Hepatocyte (in vitro differentiated cells): ENCODE measurements around the gene CCDC110. TPM values are rescaled to one million over a fixed set of nuclear protein-coding genes. Genes with fewer than 3 reads are reported as not detected.

Source experiments
- DNase-seq: peaks from one replicate; pipeline ENCODE4 v3.0.0-alpha.2; 2016; ENCODE audit warnings: low spot score
- H2AFZ ChIP-seq: fragments of 200-600 bp; sonication (generic); 2 replicates; pipeline ENCODE4 v1.6.0; 2016; ENCODE audit warnings: antibody characterized with exemption, mild to moderate bottlenecking
- H3K27ac ChIP-seq: fragments of 200-600 bp; sonication (generic); 2 replicates; pipeline ENCODE4 v1.5.1; 2016; ENCODE audit warnings: mild to moderate bottlenecking
- H3K27me3 ChIP-seq: fragments of 200-600 bp; sonication (generic); 2 replicates; pipeline ENCODE4 v1.6.1; 2016
- H3K36me3 ChIP-seq: fragments of 200-600 bp; sonication (generic); replicated peaks from 2 replicates; pipeline ENCODE4 v1.5.1; 2016; ENCODE audit warnings: low read depth; ENCODE audit not compliant: insufficient read depth
- H3K4me1 ChIP-seq: fragments of 200-600 bp; sonication (generic); 2 replicates; pipeline ENCODE4 v1.5.1; 2016; ENCODE audit warnings: mild to moderate bottlenecking, moderate library complexity; ENCODE audit not compliant: insufficient read depth
- H3K4me2 ChIP-seq: fragments of 200-600 bp; sonication (generic); 2 replicates; pipeline ENCODE4 v1.6.0; 2016
- H3K4me3 ChIP-seq: fragments of 200-600 bp; sonication (generic); 2 replicates; pipeline ENCODE4 v1.5.1; 2016; ENCODE audit warnings: mild to moderate bottlenecking
- H3K79me2 ChIP-seq: fragments of 200-600 bp; sonication (generic); 2 replicates; pipeline ENCODE4 v1.6.0; 2017; ENCODE audit warnings: mild to moderate bottlenecking
- H3K9me2 ChIP-seq: fragments of 200-600 bp; sonication (generic); replicated peaks from 2 replicates; pipeline ENCODE4 v1.6.0; 2017; ENCODE audit warnings: mild to moderate bottlenecking; ENCODE audit not compliant: insufficient read depth
- H3K9me3 ChIP-seq: fragments of 200-600 bp; sonication (generic); 2 replicates; pipeline ENCODE4 v1.5.1; 2016; ENCODE audit warnings: low read depth, mild to moderate bottlenecking
- H4K20me1 ChIP-seq: fragments of 200-600 bp; sonication (generic); 2 replicates; pipeline ENCODE4 v1.6.0; 2016; ENCODE audit warnings: mild to moderate bottlenecking; ENCODE audit not compliant: insufficient read depth, poor library complexity, severe bottlenecking
- EZH2 ChIP-seq: fragments of 200-600 bp; sonication (generic); IDR thresholded peaks from 2 replicates; pipeline ENCODE4 v1.6.1; 2016; ENCODE audit warnings: antibody characterized with exemption, mild to moderate bottlenecking, borderline replicate concordance
- EZH2phosphoT487 ChIP-seq: fragments of 200-600 bp; sonication (generic); IDR thresholded peaks from one replicate; pipeline ENCODE4 v1.6.1; 2018; ENCODE audit warnings: antibody characterized with exemption, mild to moderate bottlenecking, low read depth, moderate library complexity; ENCODE audit not compliant: unreplicated experiment, severe bottlenecking
- WGBS: methylation state at CpG from one replicate; pipeline ENCODE4 v1.1.6; 2016; ENCODE audit warnings: low lambda C conversion rate; ENCODE audit errors: missing lambda C conversion rate; 5-methylcytosine and 5-hydroxymethylcytosine counted together
- polyA plus RNA-seq: library from polyadenylated mRNA; unstranded; fragments of >200 nt; fragmentation: Nextera tagmentation; extraction: Ambion mirVana; gene quantifications from 2 replicates; pipeline ENCODE4 v1.2.1, GENCODE V29; 2016
- total RNA-seq: library from RNA; depleted of rRNA; stranded (reverse); fragments of >200 nt; gene quantifications from 2 replicates; pipeline ENCODE4 v1.2.3, GENCODE V29; 2014
- TF ChIP-seq, protein P1 (sequence below): fragments of 200-600 bp; sonication (generic); IDR thresholded peaks from 2 replicates; pipeline ENCODE4 v1.5.1; 2016; ENCODE audit warnings: antibody characterized with exemption, mild to moderate bottlenecking; ENCODE audit not compliant: poor library complexity

Gene CCDC110
- total and polyA plus RNA-seq, 2 experiments from 2014 or later: 0.16 to 0.73 TPM

- Histone ChIP-seq H4K20me1 (no peaks in the 10 kb centered on the region), H2AFZ (no peak overlapping the region), H3K79me2 (no peaks in the 10 kb centered on the region), H3K4me3 (no peak overlapping the region), H3K9me3 (no peaks in the 10 kb centered on the region), H3K4me2 (no peak overlapping the region), H3K36me3 (no peaks in the 10 kb centered on the region), H3K27me3 (no peaks in the 10 kb centered on the region), H3K4me1 (no peaks in the 10 kb centered on the region), H3K9me2 (no peaks in the 10 kb centered on the region), H3K27ac (no peak overlapping the region)
- DNase-seq: peak; percentile 22
- 46% methylated on average over 4 of the region's 4 CpGs for WGBS
- no peak for TF ChIP-seq EZH2phosphoT487
- TF ChIP-seq, protein P1, sequence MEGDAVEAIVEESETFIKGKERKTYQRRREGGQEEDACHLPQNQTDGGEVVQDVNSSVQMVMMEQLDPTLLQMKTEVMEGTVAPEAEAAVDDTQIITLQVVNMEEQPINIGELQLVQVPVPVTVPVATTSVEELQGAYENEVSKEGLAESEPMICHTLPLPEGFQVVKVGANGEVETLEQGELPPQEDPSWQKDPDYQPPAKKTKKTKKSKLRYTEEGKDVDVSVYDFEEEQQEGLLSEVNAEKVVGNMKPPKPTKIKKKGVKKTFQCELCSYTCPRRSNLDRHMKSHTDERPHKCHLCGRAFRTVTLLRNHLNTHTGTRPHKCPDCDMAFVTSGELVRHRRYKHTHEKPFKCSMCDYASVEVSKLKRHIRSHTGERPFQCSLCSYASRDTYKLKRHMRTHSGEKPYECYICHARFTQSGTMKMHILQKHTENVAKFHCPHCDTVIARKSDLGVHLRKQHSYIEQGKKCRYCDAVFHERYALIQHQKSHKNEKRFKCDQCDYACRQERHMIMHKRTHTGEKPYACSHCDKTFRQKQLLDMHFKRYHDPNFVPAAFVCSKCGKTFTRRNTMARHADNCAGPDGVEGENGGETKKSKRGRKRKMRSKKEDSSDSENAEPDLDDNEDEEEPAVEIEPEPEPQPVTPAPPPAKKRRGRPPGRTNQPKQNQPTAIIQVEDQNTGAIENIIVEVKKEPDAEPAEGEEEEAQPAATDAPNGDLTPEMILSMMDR: no peak
- no peak for TF ChIP-seq EZH2
Measured at GRCh38 chr4:185508181-185508580, 36.6 kb upstream of the CCDC110 start.

- 91% methylated on average over 20 of the region's 20 CpGs for WGBS
- Histone ChIP-seq H3K36me3 (no peaks in the 10 kb centered on the region), H3K9me3 (no peaks in the 10 kb centered on the region), H3K27ac (no peak overlapping the region), H3K4me1 (no peaks in the 10 kb centered on the region), H3K4me2 (no peak overlapping the region), H3K4me3 (no peak overlapping the region), H2AFZ (no peak overlapping the region), H3K79me2 (no peaks in the 10 kb centered on the region), H4K20me1 (no peaks in the 10 kb centered on the region), H3K27me3 (no peaks in the 10 kb centered on the region), H3K9me2 (no peaks in the 10 kb centered on the region)
- TF ChIP-seq EZH2 (no peak), EZH2phosphoT487 (no peak)
- TF ChIP-seq, protein P1: no peak
- no peak for DNase-seq
Measured at GRCh38 chr4:185506422-185506821, 34.9 kb upstream of the CCDC110 start.

DNA sequence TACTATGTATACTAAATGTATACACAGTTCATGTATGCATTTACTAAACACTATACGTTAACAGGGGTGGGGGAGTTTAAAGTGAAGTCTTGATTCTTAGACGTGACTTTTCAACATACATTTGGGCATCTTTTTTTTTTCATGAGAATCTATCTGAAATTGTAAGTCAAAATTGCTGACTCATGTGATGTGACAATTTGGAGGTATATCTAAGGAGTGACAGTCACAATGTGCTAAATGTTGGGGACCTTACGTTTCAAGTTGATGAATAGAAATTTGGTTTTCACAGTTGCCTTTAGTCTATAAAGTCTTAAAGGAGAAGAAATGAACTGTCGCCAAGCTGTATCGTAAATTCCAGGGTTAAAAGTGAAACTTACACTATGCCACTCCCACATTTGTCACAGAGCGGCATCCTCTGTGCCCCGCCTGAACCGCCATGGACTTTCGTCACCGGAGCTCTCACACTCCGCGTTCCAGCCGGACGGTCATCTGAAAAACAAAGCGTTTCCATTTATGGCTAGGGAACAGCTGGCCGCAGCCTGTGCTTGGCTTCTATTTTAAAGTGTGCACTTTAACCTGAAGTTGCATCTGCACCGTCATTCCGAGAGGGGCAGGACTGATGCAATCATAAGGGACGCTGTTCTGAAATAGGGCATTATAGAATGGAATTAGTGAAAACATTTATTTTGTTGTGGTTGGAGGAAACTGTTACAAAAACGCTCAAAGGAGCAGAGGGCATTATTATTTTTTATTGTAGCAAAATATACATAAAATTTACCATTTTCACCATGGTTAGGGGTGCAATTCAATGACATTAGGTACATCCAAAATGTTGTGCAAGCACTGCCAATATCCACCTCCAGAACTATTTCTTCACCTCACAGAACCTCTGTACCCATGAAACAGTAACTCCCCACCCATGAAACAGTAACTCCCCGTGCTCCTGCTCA is 32.8 kb upstream of the CCDC110 start:
- H3K4me3 ChIP-seq: no peak overlapping the region
- no peaks in the 10 kb centered on the region for H3K4me1 ChIP-seq
- H3K27ac ChIP-seq: no peak overlapping the region
- no peaks in the 10 kb centered on the region for H3K27me3 ChIP-seq
- no peak overlapping the region for H3K4me2 ChIP-seq
- no peaks in the 10 kb centered on the region for H3K79me2 ChIP-seq
- H4K20me1 ChIP-seq: no peaks in the 10 kb centered on the region
- H3K9me2 ChIP-seq: no peaks in the 10 kb centered on the region
- WGBS: 90% methylated on average over 21 of the region's 21 CpGs
- no peaks in the 10 kb centered on the region for H3K9me3 ChIP-seq
- no peak overlapping the region for H2AFZ ChIP-seq
- DNase-seq: no peak
- H3K36me3 ChIP-seq: no peaks in the 10 kb centered on the region
- TF ChIP-seq, protein P1: no peak
- no peak for TF ChIP-seq EZH2
- TF ChIP-seq EZH2phosphoT487: no peak
